HCT116 (cell line): ENCODE results near the gene LRRC10.

ENCODE experiments used
- CBX3 ChIP-seq: IDR thresholded peaks from 2 replicates; pipeline ENCODE4 v1.6.1; 2012; ENCODE audit warnings: low read depth
- CTCF ChIP-seq, 3 experiments: fragments of 200-600 bp in 1 of 3; sonication (generic) in 1 of 3; IDR thresholded peaks in 2 of 3; conservative IDR thresholded peaks in 1 of 3; 2 replicates each; pipeline ENCODE4 v1.5.1; 2012 to 2017; ENCODE audit warnings: low read depth in 2 of 3, low read length in 2 of 3, antibody characterized with exemption in 1 of 3, borderline replicate concordance in 1 of 3, control low read depth in 1 of 3, mild to moderate bottlenecking in 1 of 3, mixed read lengths in 1 of 3, mixed run types in 1 of 3, moderate library complexity in 1 of 3; ENCODE audit not compliant: insufficient read depth in 1 of 3
- EZH2 ChIP-seq: fragments of 200-600 bp; sonication (generic); IDR thresholded peaks from 2 replicates; pipeline ENCODE4 v1.6.1; 2017; ENCODE audit warnings: antibody characterized with exemption, mixed run types
- EZH2phosphoT487 ChIP-seq: fragments of 200-600 bp; IDR thresholded peaks from 2 replicates; pipeline ENCODE4 v1.6.1; 2018; ENCODE audit warnings: antibody characterized with exemption, borderline replicate concordance
- POLR2A ChIP-seq: IDR thresholded peaks from 2 replicates; pipeline ENCODE4 v1.7.0; 2011; ENCODE audit warnings: borderline replicate concordance; ENCODE audit not compliant: insufficient read depth, insufficient read length; ENCODE audit errors: extremely low read depth
- REST ChIP-seq: IDR thresholded peaks from 2 replicates; pipeline ENCODE4 v1.6.1; 2012; ENCODE audit warnings: low read depth
- YY1 ChIP-seq: IDR thresholded peaks from 2 replicates; pipeline ENCODE4 v1.6.1; 2011; ENCODE audit warnings: low read length, low read depth, moderate library complexity, mild to moderate bottlenecking; ENCODE audit not compliant: insufficient replicate concordance; ENCODE audit errors: extremely low read depth

GRCh38 chr12:69620921-69621320 is 10.2 kb upstream of the LRRC10 start:
- TF ChIP-seq EZH2 (no peak), REST (no peak), YY1 (no peak), EZH2phosphoT487 (no peak), CTCF (IDR thresholded peaks at IDR 0.05 in 2 of 3, conservative IDR thresholded peaks at IDR 0.05 in 1 of 3; ENCODE audit: borderline replicate concordance in 1 of 3, insufficient read depth in 1 of 3, low read depth in 2 of 3, low read length in 2 of 3) (no peak), CBX3 (no peak), POLR2A (no peak)
